Thyroid gland (tissue), 4 donors: ENCODE results near the gene TARBP2. TPM values are rescaled to one million over a fixed set of nuclear protein-coding genes. Genes with fewer than 3 reads are reported as not detected.

Source experiments
- DNase-seq, 2 donors: peaks; one replicate each; pipeline ENCODE4 v3.0.0-alpha.2; 2019
- H3K27ac ChIP-seq, 3 donors: fragments of 200-600 bp; sonication (generic); 1 replicate in 2 of 3; 2 replicates in 1 of 3; pipeline ENCODE4 v1.5.1; 2016 to 2019; ENCODE audit warnings: mild to moderate bottlenecking in 1 of 3, moderate library complexity in 1 of 3
- H3K27me3 ChIP-seq: fragments of 200-600 bp; sonication (generic); one replicate; pipeline ENCODE4 v1.5.1; 2019
- H3K36me3 ChIP-seq, 2 donors: fragments of 200-600 bp; sonication (generic); one replicate each; pipeline ENCODE4 v1.5.1; 2016 to 2019
- H3K4me1 ChIP-seq, 2 donors: fragments of 200-600 bp; sonication (generic); one replicate each; pipeline ENCODE4 v1.5.1; 2017 to 2019
- H3K4me3 ChIP-seq, 3 donors: fragments of 200-600 bp; sonication (generic); replicated peaks in 1 of 3; 1 replicate in 2 of 3; 2 replicates in 1 of 3; pipeline ENCODE4 v1.5.1; 2016; ENCODE audit warnings: mild to moderate bottlenecking in 1 of 3
- H3K9me3 ChIP-seq: fragments of 200-600 bp; sonication (generic); one replicate; pipeline ENCODE4 v1.5.1; 2017
- CTCF ChIP-seq, 6 experiments: fragments of 200-600 bp in 3 of 6; fragments of 450-650 bp in 3 of 6; sonication (generic) in 3 of 6; IDR thresholded peaks; one replicate each; pipeline ENCODE4 v1.5.1; 2016 to 2019; ENCODE audit warnings: antibody characterized with exemption in 6 of 6, mild to moderate bottlenecking in 2 of 6, inconsistent platforms in 1 of 6, moderate library complexity in 1 of 6
- POLR2A ChIP-seq, 2 donors: fragments of 450-650 bp; IDR thresholded peaks; one replicate each; pipeline ENCODE4 v1.6.1; 2017; ENCODE audit warnings: antibody characterized with exemption in 2 of 2, mild to moderate bottlenecking in 2 of 2, moderate library complexity in 1 of 2
- WGBS, 2 donors: methylation state at CpG; one replicate each; pipeline ENCODE4 v1.1.5; 2017; 5-methylcytosine and 5-hydroxymethylcytosine counted together
- intact Hi-C: fragments of 100-400 bp; cut with DNase I; formaldehyde crosslinking; loops from one replicate; pipeline ENCODE4 v1.15.1; 2023
- total RNA-seq, 4 donors: library from RNA; depleted of rRNA; stranded (reverse); fragments of >200 nt; gene quantifications; one replicate each; pipeline ENCODE4 v1.2.3, GENCODE V29; 2016

Gene TARBP2
- total RNA-seq, 4 donors from 2014 or later = 31.2 to 44.8 (median 34.7) TPM

GRCh38 chr12:53504004-53504920, 3.2 kb downstream of the TARBP2 start:
- H3K27ac ChIP-seq = no peak overlapping the region
- H3K9me3 ChIP-seq = no peaks in the 10 kb centered on the region
- no peak for TF ChIP-seq CTCF (IDR thresholded peaks at IDR 0.05)
- no peak for TF ChIP-seq POLR2A (IDR thresholded peaks at IDR 0.05)
- no peak for DNase-seq
- H3K4me1 ChIP-seq = peaks cover 10 to 35% of the 10 kb centered on the region in 2 donors
- H3K4me3 ChIP-seq = no peak overlapping the region
- no peaks in the 10 kb centered on the region for H3K27me3 ChIP-seq
- intact Hi-C loops = loop anchor here (10.0 kb wide), 1 partner anchor 179 kb away; the partner anchor contains the start of gene AAAS
- H3K36me3 ChIP-seq = peaks cover 12 to 22% of the 10 kb centered on the region in 2 donors
- WGBS, 2 donors = 60 to 81% methylated on average over 8 to 14 of the region's 14 CpGs

GRCh38 chr12:53505086-53505485, 4.0 kb downstream of the TARBP2 start:
- DNase-seq = no peak
- H3K4me1 ChIP-seq = peaks cover 10 to 27% of the 10 kb centered on the region in 2 donors
- H3K9me3 ChIP-seq = no peaks in the 10 kb centered on the region
- no peaks in the 10 kb centered on the region for H3K27me3 ChIP-seq
- peaks cover 12 to 22% of the 10 kb centered on the region in 2 donors for H3K36me3 ChIP-seq
- TF ChIP-seq POLR2A (IDR thresholded peaks at IDR 0.05) = no peak
- TF ChIP-seq CTCF (IDR thresholded peaks at IDR 0.05) = no peak
- WGBS, 2 donors = 82 to 86% methylated on average over 9 to 10 of the region's 10 CpGs
- intact Hi-C loops = loop anchor here (5.0 to 10.0 kb wide), 2 partner anchors 48 to 180 kb away; partner anchors contain the start of gene AAAS
- H3K4me3 ChIP-seq = no peak overlapping the region
- H3K27ac ChIP-seq = no peak overlapping the region

DNA sequence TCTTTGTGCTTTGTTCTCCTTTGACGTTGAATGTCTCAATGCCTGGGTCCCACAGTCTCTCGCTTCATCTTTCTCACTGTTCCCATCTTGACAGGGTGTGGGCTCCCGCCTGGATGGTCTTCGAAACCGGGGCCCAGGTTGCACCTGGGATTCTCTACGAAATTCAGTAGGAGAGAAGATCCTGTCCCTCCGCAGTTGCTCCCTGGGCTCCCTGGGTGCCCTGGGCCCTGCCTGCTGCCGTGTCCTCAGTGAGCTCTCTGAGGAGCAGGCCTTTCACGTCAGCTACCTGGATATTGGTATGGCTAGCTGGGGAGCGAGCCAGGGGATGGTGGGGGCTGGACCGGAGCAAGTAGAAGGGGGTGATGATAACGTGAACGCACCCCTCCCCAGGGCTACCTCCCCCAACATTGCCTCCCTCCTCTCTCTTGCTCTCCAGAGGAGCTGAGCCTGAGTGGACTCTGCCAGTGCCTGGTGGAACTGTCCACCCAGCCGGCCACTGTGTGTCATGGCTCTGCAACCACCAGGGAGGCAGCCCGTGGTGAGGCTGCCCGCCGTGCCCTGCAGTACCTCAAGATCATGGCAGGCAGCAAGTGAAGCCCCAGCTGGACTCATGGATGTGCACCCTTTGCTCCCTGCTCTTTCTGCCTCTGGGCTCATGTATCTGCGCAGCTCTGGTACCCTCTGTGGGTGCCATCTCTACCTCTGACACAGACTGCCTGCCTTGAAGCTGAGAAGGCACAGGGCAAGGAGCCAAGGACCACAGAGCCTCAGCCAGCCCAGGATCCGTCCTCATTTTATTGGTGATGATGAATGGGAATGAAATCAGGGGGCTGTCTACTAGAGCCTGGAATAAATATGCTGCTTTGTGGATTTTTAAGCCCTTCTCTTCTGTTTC, 4.7 kb downstream of the TARBP2 start:
- Histone ChIP-seq H3K27me3 (no peaks in the 10 kb centered on the region), H3K4me1 (peaks cover 10 to 26% of the 10 kb centered on the region in 2 donors), H3K36me3 (peaks cover 12 to 22% of the 10 kb centered on the region in 2 donors), H3K4me3 (no peak overlapping the region), H3K27ac (no peak overlapping the region), H3K9me3 (no peaks in the 10 kb centered on the region)
- TF ChIP-seq POLR2A (IDR thresholded peaks at IDR 0.05) (no peak), CTCF (IDR thresholded peaks at IDR 0.05) (no peak)
- intact Hi-C loops = loop anchor here (5.0 to 10.0 kb wide), 2 partner anchors 49 to 181 kb away; partner anchors contain the start of gene AAAS
- 85 to 87% methylated on average over 13 to 19 of the region's 19 CpGs for WGBS, 2 donors
- no peak for DNase-seq

DNA sequence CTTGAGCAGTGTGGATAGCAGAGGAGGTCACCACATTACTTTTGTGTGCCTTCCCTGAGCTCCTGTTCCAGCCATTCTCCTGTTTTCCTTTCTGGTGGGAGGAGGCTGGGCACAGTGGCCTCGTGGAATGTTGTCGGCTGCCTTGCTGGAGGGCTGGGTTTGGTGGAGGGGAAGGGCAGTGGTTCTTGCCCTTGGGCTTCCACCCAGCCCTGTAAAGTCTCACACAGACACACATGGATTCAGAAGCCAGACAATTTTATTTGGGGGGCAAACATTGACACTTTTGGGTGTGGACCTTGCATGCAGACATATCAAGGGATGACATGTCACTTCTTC, 5.3 kb downstream of the TARBP2 start:
- peaks cover 12 to 22% of the 10 kb centered on the region in 2 donors for H3K36me3 ChIP-seq
- H3K27ac ChIP-seq = no peak overlapping the region
- WGBS, 2 donors = 31 to 49% methylated on average over 2 of the region's 2 CpGs
- no peak overlapping the region for H3K4me3 ChIP-seq
- TF ChIP-seq POLR2A (IDR thresholded peaks at IDR 0.05) (no peak), CTCF (IDR thresholded peaks at IDR 0.05) (no peak)
- peaks cover 9 to 25% of the 10 kb centered on the region in 2 donors for H3K4me1 ChIP-seq
- no peaks in the 10 kb centered on the region for H3K27me3 ChIP-seq
- DNase-seq = no peak
- intact Hi-C loops = loop anchor here (5.0 to 10.0 kb wide), 2 partner anchors 49 to 182 kb away; partner anchors contain the start of gene AAAS
- no peaks in the 10 kb centered on the region for H3K9me3 ChIP-seq
